ENCODE measurements around the gene STUB1. TPM values are rescaled to one million over a fixed set of nuclear protein-coding genes. Genes with fewer than 3 reads are reported as not detected.

The STUB1 gene
- total and polyA plus RNA-seq, 2 donors (not counting 3 experiments of a cell fraction or from before 2014, with no cell fraction given): 107 to 147 TPM

- FAIRE-seq: no peak
- peaks cover 9% of the 10 kb centered on the region for H3K4me1 ChIP-seq (ENCODE audit: control insufficient read depth, extremely low read depth, insufficient read depth, low read length)
- H3K9me1 ChIP-seq (replicated peaks; ENCODE audit: control insufficient read depth, extremely low read depth, insufficient read depth, low read length): no peaks in the 10 kb centered on the region
- H3K4me3 ChIP-seq (replicated peaks in 1 of 3; ENCODE audit: insufficient read depth in 1 of 3, low read depth in 1 of 3, low read length in 3 of 3): no peak overlapping the region
- H3K9me3 ChIP-seq (replicated peaks; ENCODE audit: control insufficient read depth, insufficient read depth, low read length): no peaks in the 10 kb centered on the region
- intact Hi-C loops (cut with micrococcal nuclease) (no loop called here), dilution Hi-C loops (cut with MboI; ENCODE audit: extremely low pct_ligation_motif_present, low sequenced_read_pairs) (no loop called here)
- no peak overlapping the region for H3K9ac ChIP-seq (replicated peaks; ENCODE audit: extremely low read depth, insufficient read depth, low read length)
- CTCF ChIA-PET: interaction anchor here (1.1 kb wide), 1 partner anchor 18 kb away, joined by 3 read pairs; no protein-coding TSS in a partner anchor
- no peaks in the 10 kb centered on the region for H3K79me2 ChIP-seq (ENCODE audit: control insufficient read depth, insufficient read depth, low read length)
- H3K27ac ChIP-seq (ENCODE audit: insufficient read depth, low read depth, low read length): no peak overlapping the region
- BruUV-seq (replicated peaks): no TSS peak
- H4K20me1 ChIP-seq (replicated peaks; ENCODE audit: control insufficient read depth, extremely low read depth, insufficient read depth, low read length): no peaks in the 10 kb centered on the region
- no peak overlapping the region for H3K4me2 ChIP-seq (ENCODE audit: insufficient read depth, low read length)
- H3K27me3 ChIP-seq (ENCODE audit: control insufficient read depth in 2 of 2, insufficient read depth in 2 of 2, low read length in 2 of 2): no peaks in the 10 kb centered on the region
- POLR2A ChIA-PET: no interaction called here
- TF ChIP-seq GATA2 (IDR thresholded peaks at IDR 0.05; ENCODE audit: insufficient read depth, insufficient read length, low read depth, low read length) (no peak), MYC (IDR thresholded peaks at IDR 0.05; ENCODE audit: low read depth, low read length) (no peak), FOS (IDR thresholded peaks at IDR 0.05; ENCODE audit: borderline replicate concordance, insufficient read depth, low read length) (no peak), JUN (IDR thresholded peaks at IDR 0.05; ENCODE audit: borderline replicate concordance, insufficient read depth, insufficient read length, low read depth) (no peak)
- TF ChIP-seq, protein P1, sequence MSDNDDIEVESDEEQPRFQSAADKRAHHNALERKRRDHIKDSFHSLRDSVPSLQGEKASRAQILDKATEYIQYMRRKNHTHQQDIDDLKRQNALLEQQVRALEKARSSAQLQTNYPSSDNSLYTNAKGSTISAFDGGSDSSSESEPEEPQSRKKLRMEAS (IDR thresholded peaks at IDR 0.05; ENCODE audit: insufficient read depth, insufficient read length): no peak
- H3K36me3 ChIP-seq (ENCODE audit: control insufficient read depth in 2 of 2, extremely low read depth in 1 of 2, insufficient read depth in 2 of 2, low read length in 2 of 2): no peaks in the 10 kb centered on the region
- DNase-seq (ENCODE audit: low read depth, low spot score): no peak
- H2AFZ ChIP-seq (ENCODE audit: low read depth, low read length): no peak overlapping the region
These were observed 37.2 kb upstream of the STUB1 start for GRCh38 chr16:643050-643368.

DNA sequence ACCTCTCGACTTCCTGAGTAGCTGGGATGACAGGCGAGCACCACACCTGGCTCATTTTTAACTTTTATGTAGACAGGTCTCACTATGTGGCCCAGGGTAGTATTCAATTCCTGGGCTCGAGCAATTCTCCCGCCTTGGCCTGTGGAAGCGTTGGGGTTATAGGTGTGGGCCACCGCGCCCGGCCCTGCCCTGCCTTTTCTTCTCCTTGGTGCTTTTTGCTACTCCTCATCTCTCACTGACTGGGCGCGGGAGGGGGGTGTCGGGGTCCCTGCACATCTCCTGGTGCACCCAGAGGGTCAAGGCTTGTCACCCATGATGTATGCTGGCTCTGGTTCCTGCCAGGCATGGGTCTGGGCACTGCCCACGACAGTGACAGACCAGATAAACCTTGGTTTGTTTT is 35.7 kb upstream of the STUB1 start:
- DNase-seq (ENCODE audit: low read depth, low spot score) (no peak), FAIRE-seq (no peak)
- BruUV-seq (replicated peaks): no TSS peak
- ChIA-PET CTCF (interaction anchor here (1.1 to 1.2 kb wide), 2 partner anchors 16 to 54 kb away, joined by 3 read pairs; partner anchors contain the start of gene RAB40C), POLR2A (no interaction called here)
- H3K9me3 ChIP-seq (replicated peaks; ENCODE audit: control insufficient read depth, insufficient read depth, low read length): no peaks in the 10 kb centered on the region
- H3K9me1 ChIP-seq (replicated peaks; ENCODE audit: control insufficient read depth, extremely low read depth, insufficient read depth, low read length): no peaks in the 10 kb centered on the region
- intact Hi-C loops (cut with micrococcal nuclease): no loop called here
- no peak overlapping the region for H3K9ac ChIP-seq (replicated peaks; ENCODE audit: extremely low read depth, insufficient read depth, low read length)
- H3K4me3 ChIP-seq (replicated peaks in 1 of 3; ENCODE audit: insufficient read depth in 1 of 3, low read depth in 1 of 3, low read length in 3 of 3): no peak overlapping the region
- H4K20me1 ChIP-seq (replicated peaks; ENCODE audit: control insufficient read depth, extremely low read depth, insufficient read depth, low read length): no peaks in the 10 kb centered on the region
- no peaks in the 10 kb centered on the region for H3K79me2 ChIP-seq (ENCODE audit: control insufficient read depth, insufficient read depth, low read length)
- H3K36me3 ChIP-seq (ENCODE audit: control insufficient read depth in 2 of 2, extremely low read depth in 1 of 2, insufficient read depth in 2 of 2, low read length in 2 of 2): no peaks in the 10 kb centered on the region
- H3K4me2 ChIP-seq (ENCODE audit: insufficient read depth, low read length): no peak overlapping the region
- H3K27ac ChIP-seq (ENCODE audit: insufficient read depth, low read depth, low read length): no peak overlapping the region
- peaks cover 17% of the 10 kb centered on the region for H3K4me1 ChIP-seq (ENCODE audit: control insufficient read depth, extremely low read depth, insufficient read depth, low read length)
- H3K27me3 ChIP-seq (ENCODE audit: control insufficient read depth in 2 of 2, insufficient read depth in 2 of 2, low read length in 2 of 2): no peaks in the 10 kb centered on the region
- dilution Hi-C loops (cut with MboI; ENCODE audit: extremely low pct_ligation_motif_present, low sequenced_read_pairs): no loop called here
- no peak overlapping the region for H2AFZ ChIP-seq (ENCODE audit: low read depth, low read length)
- no peak for TF ChIP-seq JUN (IDR thresholded peaks at IDR 0.05; ENCODE audit: borderline replicate concordance, insufficient read depth, insufficient read length, low read depth)
- TF ChIP-seq POLR2AphosphoS5 (IDR thresholded peaks at IDR 0.05; ENCODE audit: insufficient read depth, low read depth, low read length): no peak
- TF ChIP-seq FOS (IDR thresholded peaks at IDR 0.05; ENCODE audit: borderline replicate concordance, insufficient read depth, low read length): no peak
- TF ChIP-seq MYC (IDR thresholded peaks at IDR 0.05; ENCODE audit: low read depth, low read length): no peak
- TF ChIP-seq GATA2 (IDR thresholded peaks at IDR 0.05; ENCODE audit: insufficient read depth, insufficient read length, low read depth, low read length): no peak
- TF ChIP-seq POLR2A (IDR thresholded peaks at IDR 0.05; ENCODE audit: low read depth, low read length): no peak
- TF ChIP-seq, protein P1 (IDR thresholded peaks at IDR 0.05; ENCODE audit: insufficient read depth, insufficient read length): no peak
- TF ChIP-seq EZH2 (IDR thresholded peaks at IDR 0.05; ENCODE audit: borderline replicate concordance, low read depth, low read length, severe bottlenecking): no peak
- TF ChIP-seq, protein P2, sequence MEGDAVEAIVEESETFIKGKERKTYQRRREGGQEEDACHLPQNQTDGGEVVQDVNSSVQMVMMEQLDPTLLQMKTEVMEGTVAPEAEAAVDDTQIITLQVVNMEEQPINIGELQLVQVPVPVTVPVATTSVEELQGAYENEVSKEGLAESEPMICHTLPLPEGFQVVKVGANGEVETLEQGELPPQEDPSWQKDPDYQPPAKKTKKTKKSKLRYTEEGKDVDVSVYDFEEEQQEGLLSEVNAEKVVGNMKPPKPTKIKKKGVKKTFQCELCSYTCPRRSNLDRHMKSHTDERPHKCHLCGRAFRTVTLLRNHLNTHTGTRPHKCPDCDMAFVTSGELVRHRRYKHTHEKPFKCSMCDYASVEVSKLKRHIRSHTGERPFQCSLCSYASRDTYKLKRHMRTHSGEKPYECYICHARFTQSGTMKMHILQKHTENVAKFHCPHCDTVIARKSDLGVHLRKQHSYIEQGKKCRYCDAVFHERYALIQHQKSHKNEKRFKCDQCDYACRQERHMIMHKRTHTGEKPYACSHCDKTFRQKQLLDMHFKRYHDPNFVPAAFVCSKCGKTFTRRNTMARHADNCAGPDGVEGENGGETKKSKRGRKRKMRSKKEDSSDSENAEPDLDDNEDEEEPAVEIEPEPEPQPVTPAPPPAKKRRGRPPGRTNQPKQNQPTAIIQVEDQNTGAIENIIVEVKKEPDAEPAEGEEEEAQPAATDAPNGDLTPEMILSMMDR (IDR thresholded peaks at IDR 0.05; ENCODE audit: extremely low read depth in 1 of 2, insufficient read depth in 1 of 2, low read depth in 1 of 2, low read length in 2 of 2): no peak

Data from endothelial cell of umbilical vein (primary cell).